ENCODE measurements around the gene KRTAP10-10.

DNA sequence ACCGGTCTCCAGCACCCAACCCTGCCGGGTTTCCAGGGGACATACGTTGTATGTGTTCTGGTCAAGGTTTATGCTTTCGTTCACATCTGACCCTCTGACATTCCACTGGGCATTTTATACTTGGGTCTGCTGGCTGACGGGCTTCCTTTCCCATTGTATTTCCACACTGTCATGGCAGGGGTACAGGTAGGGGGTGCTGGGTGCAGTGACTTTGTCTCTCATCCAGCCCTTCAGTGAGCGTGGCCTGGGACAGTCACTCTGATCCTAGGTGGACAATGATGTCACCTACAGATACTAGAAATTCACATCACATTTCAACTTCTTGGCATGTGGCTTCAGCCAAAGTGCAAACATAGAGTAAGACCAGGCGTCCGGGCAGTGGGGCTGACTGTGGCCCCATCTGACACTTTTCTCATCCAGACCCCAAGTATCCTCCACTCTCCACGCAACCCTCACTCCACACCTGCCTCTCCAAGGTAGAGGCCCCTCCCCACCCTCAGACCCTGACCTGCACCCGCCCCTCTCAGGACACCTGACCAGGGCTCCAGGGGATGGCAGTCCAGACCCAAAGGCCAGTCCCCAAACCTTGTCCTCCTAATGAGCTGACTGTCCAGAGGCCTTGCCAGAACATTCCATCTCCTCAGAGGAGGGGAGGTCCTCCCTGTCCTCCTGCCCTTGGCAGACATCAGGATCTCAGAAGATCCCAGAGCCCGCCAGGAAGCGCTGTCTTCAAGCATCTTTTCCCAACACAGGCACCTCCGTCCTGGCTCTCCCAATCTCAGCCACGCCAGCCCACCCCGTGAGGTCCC, 743 bp upstream of the KRTAP10-10 start:
- no peak for TF ChIP-seq CTCF (IDR thresholded peaks at IDR 0.05)
- TF ChIP-seq POLR2A (IDR thresholded peaks at IDR 0.05), result no peak

All from body of pancreas (tissue), 4 donors.